Endothelial cell of umbilical vein (primary cell): ENCODE measurements around the gene SLC6A1. TPM values are rescaled to one million over a fixed set of nuclear protein-coding genes. Genes with fewer than 3 reads are reported as not detected.

Experiments used
- BruUV-seq: library from RNA; stranded (reverse); fragments of 400-500 nt; replicated peaks from 2 replicates; lab custom pipeline; 2021; lab: Mats Ljungman, UMichigan
- CTCF ChIA-PET: fragments of 300-600, 350-600 bp; sonication (Branson Sonifier 250); formaldehyde crosslinking; loops from one replicate; lab custom pipeline; 2021; ENCODE audit warnings: antibody characterized with exemption, inconsistent platforms; lab: Charles Lee
- POLR2A ChIA-PET: fragments of 300-600, 350-600 bp; sonication (Branson Sonifier 250); formaldehyde crosslinking; loops from one replicate; lab custom pipeline; 2021; ENCODE audit warnings: antibody characterized with exemption, inconsistent platforms; lab: Charles Lee
- DNase-seq: peaks from one replicate; pipeline ENCODE4 v3.0.0-alpha.2; 2011; ENCODE audit warnings: low read depth, low spot score
- FAIRE-seq: peaks from 2 replicates; lab custom pipeline; 2011; peaks lifted over from hg19 to GRCh38; lab: Jason Lieb, UNC
- H2AFZ ChIP-seq: 2 replicates; pipeline ENCODE4 v1.6.0; 2012; ENCODE audit warnings: low read depth, low read length, control low read depth, inconsistent platforms
- H3K27ac ChIP-seq: 2 replicates; pipeline ENCODE4 v1.5.1; 2011; ENCODE audit warnings: low read depth, mild to moderate bottlenecking, control low read depth, low read length, moderate library complexity; ENCODE audit not compliant: insufficient read depth
- H3K27me3 ChIP-seq, 2 experiments: 2 replicates each; pipeline versions ENCODE4 v1.6.0 to v1.6.1; 2011; ENCODE audit warnings: low read length in 2 of 2, mixed read lengths in 1 of 2; ENCODE audit not compliant: control insufficient read depth in 2 of 2, insufficient read depth in 2 of 2
- H3K36me3 ChIP-seq, 2 experiments: 2 replicates in 1 of 2; 3 replicates in 1 of 2; pipeline ENCODE4 v1.5.1; 2011; ENCODE audit warnings: low read length in 2 of 2, mild to moderate bottlenecking in 1 of 2, moderate library complexity in 1 of 2; ENCODE audit not compliant: control insufficient read depth in 2 of 2, insufficient read depth in 2 of 2; ENCODE audit errors: extremely low read depth in 1 of 2
- H3K4me1 ChIP-seq: 3 replicates; pipeline ENCODE4 v1.5.1; 2011; ENCODE audit warnings: mild to moderate bottlenecking, low read length; ENCODE audit not compliant: control insufficient read depth, insufficient read depth; ENCODE audit errors: extremely low read depth
- H3K4me2 ChIP-seq: 2 replicates; pipeline ENCODE4 v1.6.1; 2011; ENCODE audit warnings: low read length, control low read depth, mixed read lengths; ENCODE audit not compliant: insufficient read depth
- H3K4me3 ChIP-seq, 3 experiments: fragments of 200-600 bp in 1 of 3; sonication (generic), shearing (Covaris generic) in 1 of 3; replicated peaks in 1 of 3; 2 replicates each; pipeline ENCODE4 v1.5.1; 2011 to 2016; ENCODE audit warnings: control low read depth in 3 of 3, low read length in 3 of 3, mild to moderate bottlenecking in 2 of 3, inconsistent platforms in 1 of 3, low read depth in 1 of 3, moderate library complexity in 1 of 3; ENCODE audit not compliant: insufficient read depth in 1 of 3
- H3K79me2 ChIP-seq: 2 replicates; pipeline ENCODE4 v1.6.0; 2012; ENCODE audit warnings: low read length, inconsistent platforms; ENCODE audit not compliant: control insufficient read depth, insufficient read depth
- H3K9ac ChIP-seq: replicated peaks from 2 replicates; pipeline ENCODE3; 2011; ENCODE audit warnings: low read length, control low read depth; ENCODE audit not compliant: insufficient read depth; ENCODE audit errors: extremely low read depth
- H3K9me1 ChIP-seq: replicated peaks from 3 replicates; pipeline ENCODE4 v1.6.0; 2011; ENCODE audit warnings: mild to moderate bottlenecking, low read length; ENCODE audit not compliant: control insufficient read depth, insufficient read depth; ENCODE audit errors: extremely low read depth
- H3K9me3 ChIP-seq: replicated peaks from 2 replicates; pipeline ENCODE4 v1.5.1; 2012; ENCODE audit warnings: low read length, inconsistent platforms; ENCODE audit not compliant: control insufficient read depth, insufficient read depth
- H4K20me1 ChIP-seq: replicated peaks from 2 replicates; pipeline ENCODE3; 2011; ENCODE audit warnings: mild to moderate bottlenecking, low read length; ENCODE audit not compliant: control insufficient read depth, insufficient read depth; ENCODE audit errors: extremely low read depth
- CTCF ChIP-seq, 2 donors: IDR thresholded peaks; 1 replicate in 1 of 2; 2 replicates in 1 of 2; pipeline ENCODE4 v1.5.1; 2011; ENCODE audit warnings: low read length in 2 of 2, mild to moderate bottlenecking in 2 of 2, moderate library complexity in 2 of 2, control low read depth in 1 of 2, inconsistent platforms in 1 of 2, low read depth in 1 of 2; ENCODE audit not compliant: insufficient read depth in 1 of 2; ENCODE audit errors: extremely low read depth in 1 of 2
- FOS ChIP-seq: IDR thresholded peaks from 2 replicates; pipeline ENCODE4 v1.6.1; 2011; ENCODE audit warnings: mild to moderate bottlenecking, low read length, moderate library complexity, borderline replicate concordance; ENCODE audit not compliant: insufficient read depth
- GATA2 ChIP-seq: IDR thresholded peaks from 2 replicates; pipeline ENCODE4 v1.7.0; 2011; ENCODE audit warnings: low read depth, mild to moderate bottlenecking, moderate library complexity, mixed read lengths, low read length; ENCODE audit not compliant: insufficient read length, insufficient read depth
- JUN ChIP-seq: IDR thresholded peaks from 2 replicates; pipeline ENCODE4 v1.6.1; 2011; ENCODE audit warnings: borderline replicate concordance, low read depth; ENCODE audit not compliant: insufficient read length, insufficient read depth
- MAX ChIP-seq: IDR thresholded peaks from 2 replicates; pipeline ENCODE4 v1.6.1; 2011; ENCODE audit not compliant: insufficient read depth, insufficient read length
- POLR2A ChIP-seq: IDR thresholded peaks from 2 replicates; pipeline ENCODE4 v1.6.1; 2012; ENCODE audit warnings: low read depth, mild to moderate bottlenecking, control low read depth, low read length
- dilution Hi-C: fragments of 300-500 bp; cut with MboI; formaldehyde crosslinking; loops from one replicate; pipeline ENCODE4 v1.15.0; 2019; ENCODE audit warnings: low sequenced_read_pairs; ENCODE audit not compliant: extremely low pct_ligation_motif_present
- intact Hi-C: fragments of 100-400 bp; cut with micrococcal nuclease; formaldehyde crosslinking; loops from one replicate; pipeline ENCODE4 v1.10.0; 2022
- polyA plus RNA-seq, 4 experiments: library from polyadenylated mRNA; depleted of rRNA in 3 of 4; stranded (reverse) in 3 of 4; unstranded in 1 of 4; fragments of >200 nt; gene quantifications; 2 replicates each; pipeline versions ENCODE4 v1.2.1 to v1.2.3, GENCODE V29; 2011 to 2012; ENCODE audit warnings: missing spikeins in 1 of 4
- total RNA-seq: library from RNA; stranded (reverse); gene quantifications from 2 replicates; pipeline ENCODE4 v1.2.3, GENCODE V29; 2021

Gene SLC6A1
- total and polyA plus RNA-seq, 2 donors (not counting 3 experiments of a cell fraction or from before 2014, with no cell fraction given) = not detected

- no peaks in the 10 kb centered on the region for H3K4me1 ChIP-seq
- DNase-seq = no peak
- BruUV-seq = no TSS peak
- dilution Hi-C loops = no loop called here
- intact Hi-C loops = loop anchor here (10.0 kb wide), 1 partner anchor 256 kb away; no protein-coding TSS in a partner anchor
- ChIA-PET POLR2A (no interaction called here), CTCF (interaction anchor here (7.9 kb wide), 1 partner anchor 110 kb away, joined by 125 read pairs; no protein-coding TSS in a partner anchor)
- no peaks in the 10 kb centered on the region for H3K36me3 ChIP-seq
- TF ChIP-seq POLR2A (no peak), JUN (no peak), GATA2 (no peak), MAX (no peak), FOS (no peak), CTCF (IDR thresholded peaks at IDR 0.05; ENCODE audit: extremely low read depth in 1 of 2, insufficient read depth in 1 of 2, low read depth in 1 of 2, low read length in 2 of 2) (no peak)
- no peak overlapping the region for H3K4me3 ChIP-seq
- no peaks in the 10 kb centered on the region for H3K27me3 ChIP-seq
- H3K79me2 ChIP-seq = no peaks in the 10 kb centered on the region
- no peaks in the 10 kb centered on the region for H4K20me1 ChIP-seq
- no peak overlapping the region for H3K27ac ChIP-seq
- H3K9ac ChIP-seq = no peak overlapping the region
- no peak for FAIRE-seq
- no peak overlapping the region for H3K4me2 ChIP-seq
- no peaks in the 10 kb centered on the region for H3K9me1 ChIP-seq
- no peaks in the 10 kb centered on the region for H3K9me3 ChIP-seq
- no peak overlapping the region for H2AFZ ChIP-seq
Measured at GRCh38 chr3:10949197-10949596, 43.4 kb upstream of the SLC6A1 start.
